ENCODE results near the gene NPBWR2.

The NPBWR2 gene

DNA sequence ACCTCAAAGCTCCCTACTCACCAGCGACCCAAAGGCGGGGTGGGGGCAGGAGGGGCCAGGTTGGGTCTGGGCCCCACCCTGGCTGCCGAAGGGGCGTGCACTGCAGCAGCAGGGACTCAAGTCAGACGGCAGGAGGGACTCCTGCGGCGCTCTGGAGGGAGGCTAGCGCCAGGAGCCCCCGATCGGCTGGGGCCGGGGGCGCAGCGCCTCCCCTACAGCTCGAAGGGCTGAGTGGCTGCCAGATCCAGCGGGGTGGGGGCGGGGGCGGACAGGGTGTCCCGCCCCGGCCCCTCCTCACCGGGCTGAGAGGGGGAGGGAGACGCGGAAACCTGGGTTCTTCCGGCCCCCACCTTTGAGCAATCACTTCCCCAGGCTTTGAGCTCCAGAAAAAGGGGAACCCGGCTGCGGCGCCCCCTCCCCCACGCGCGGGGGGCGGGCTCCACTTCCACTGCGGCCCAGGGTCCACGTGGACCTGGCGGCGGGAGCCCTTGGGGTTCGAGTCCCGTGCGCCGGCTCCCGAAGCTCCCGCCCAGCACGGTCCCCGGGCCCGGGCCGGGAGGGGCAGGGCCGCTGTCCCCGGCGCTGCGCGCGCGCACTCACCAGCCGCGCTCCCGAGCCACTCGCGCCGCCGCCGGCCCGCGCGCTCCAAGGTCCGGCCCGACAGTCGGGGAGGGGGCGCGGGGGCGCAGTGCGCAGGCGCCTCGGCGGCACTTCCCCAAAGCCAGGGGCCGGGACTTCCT is 27.9 kb downstream of the NPBWR2 start, which contains the start of gene RGS19 (continued):
- no peak for TF ChIP-seq ZNF175 (tag by site-specific recombination; IDR thresholded peaks at IDR 0.05)
- no peak for TF ChIP-seq ZNF48 (tag by site-specific recombination; IDR thresholded peaks at IDR 0.05)
- peak; percentile 81 for TF ChIP-seq GLIS2 (tag by site-specific recombination; IDR thresholded peaks at IDR 0.05)
- no peak for TF ChIP-seq ZNF610 (tag by site-specific recombination; IDR thresholded peaks at IDR 0.05; ENCODE audit: borderline replicate concordance)
- TF ChIP-seq EGR2 (tag by site-specific recombination; IDR thresholded peaks at IDR 0.05; ENCODE audit: low read depth): peak; percentile 43; the same call in 1 of the 2 replicates
- TF ChIP-seq REPIN1 (tag by site-specific recombination; IDR thresholded peaks at IDR 0.05; ENCODE audit: low read depth): no peak
- no peak for TF ChIP-seq ZNF121 (tag by site-specific recombination; IDR thresholded peaks at IDR 0.05)
- TF ChIP-seq ZNF114 (tag by site-specific recombination; IDR thresholded peaks at IDR 0.05): no peak
- TF ChIP-seq, protein P1, sequence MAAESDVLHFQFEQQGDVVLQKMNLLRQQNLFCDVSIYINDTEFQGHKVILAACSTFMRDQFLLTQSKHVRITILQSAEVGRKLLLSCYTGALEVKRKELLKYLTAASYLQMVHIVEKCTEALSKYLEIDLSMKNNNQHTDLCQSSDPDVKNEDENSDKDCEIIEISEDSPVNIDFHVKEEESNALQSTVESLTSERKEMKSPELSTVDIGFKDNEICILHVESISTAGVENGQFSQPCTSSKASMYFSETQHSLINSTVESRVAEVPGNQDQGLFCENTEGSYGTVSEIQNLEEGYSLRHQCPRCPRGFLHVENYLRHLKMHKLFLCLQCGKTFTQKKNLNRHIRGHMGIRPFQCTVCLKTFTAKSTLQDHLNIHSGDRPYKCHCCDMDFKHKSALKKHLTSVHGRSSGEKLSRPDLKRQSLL (tag by site-specific recombination; IDR thresholded peaks at IDR 0.05): peak; percentile 42; the same call in 1 of the 2 replicates
- TF ChIP-seq ZNF501 (tag by site-specific recombination; IDR thresholded peaks at IDR 0.05): no peak
- no peak for TF ChIP-seq HOXA7 (CRISPR knock-in tag; IDR thresholded peaks at IDR 0.05; ENCODE audit: borderline replicate concordance)
- no peak for TF ChIP-seq ZNF394 (tag by site-specific recombination; IDR thresholded peaks at IDR 0.05; ENCODE audit: borderline replicate concordance)
- 0 out of 2 replicates have a peak, but pooled peaks have one; percentile 39 for TF ChIP-seq SP7 (tag by site-specific recombination; IDR thresholded peaks at IDR 0.05)
- TF ChIP-seq ZNF792 (tag by site-specific recombination; IDR thresholded peaks at IDR 0.05): no peak
- TF ChIP-seq ZNF239 (tag by site-specific recombination; IDR thresholded peaks at IDR 0.05): no peak
- TF ChIP-seq ZBTB17 (tag by site-specific recombination; IDR thresholded peaks at IDR 0.05): no peak
- TF ChIP-seq, protein P2, sequence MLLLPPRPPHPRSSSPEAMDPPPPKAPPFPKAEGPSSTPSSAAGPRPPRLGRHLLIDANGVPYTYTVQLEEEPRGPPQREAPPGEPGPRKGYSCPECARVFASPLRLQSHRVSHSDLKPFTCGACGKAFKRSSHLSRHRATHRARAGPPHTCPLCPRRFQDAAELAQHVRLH (tag by site-specific recombination; IDR thresholded peaks at IDR 0.05): no peak
- TF ChIP-seq ZNF280C (tag by site-specific recombination; IDR thresholded peaks at IDR 0.05): no peak
- TF ChIP-seq ZFHX2 (tag by site-specific recombination; conservative IDR thresholded peaks at IDR 0.05): peak; percentile 63
- TF ChIP-seq PRDM6 (tag by site-specific recombination; IDR thresholded peaks at IDR 0.05): no peak
- peak; percentile 66; the same call in 1 of the 2 replicates for TF ChIP-seq ZNF561 (tag by site-specific recombination; IDR thresholded peaks at IDR 0.05; ENCODE audit: borderline replicate concordance)
- TF ChIP-seq ELK4 (IDR thresholded peaks at IDR 0.05; ENCODE audit: borderline replicate concordance, low read depth, low read length): no peak
- TF ChIP-seq ZNF830 (tag by site-specific recombination; IDR thresholded peaks at IDR 0.05; ENCODE audit: low read depth): no peak
- TF ChIP-seq PRDM1 (tag by site-specific recombination; IDR thresholded peaks at IDR 0.05): no peak
- no peak for TF ChIP-seq ZNF768 (tag by site-specific recombination; IDR thresholded peaks at IDR 0.05)
- TF ChIP-seq, protein P3, sequence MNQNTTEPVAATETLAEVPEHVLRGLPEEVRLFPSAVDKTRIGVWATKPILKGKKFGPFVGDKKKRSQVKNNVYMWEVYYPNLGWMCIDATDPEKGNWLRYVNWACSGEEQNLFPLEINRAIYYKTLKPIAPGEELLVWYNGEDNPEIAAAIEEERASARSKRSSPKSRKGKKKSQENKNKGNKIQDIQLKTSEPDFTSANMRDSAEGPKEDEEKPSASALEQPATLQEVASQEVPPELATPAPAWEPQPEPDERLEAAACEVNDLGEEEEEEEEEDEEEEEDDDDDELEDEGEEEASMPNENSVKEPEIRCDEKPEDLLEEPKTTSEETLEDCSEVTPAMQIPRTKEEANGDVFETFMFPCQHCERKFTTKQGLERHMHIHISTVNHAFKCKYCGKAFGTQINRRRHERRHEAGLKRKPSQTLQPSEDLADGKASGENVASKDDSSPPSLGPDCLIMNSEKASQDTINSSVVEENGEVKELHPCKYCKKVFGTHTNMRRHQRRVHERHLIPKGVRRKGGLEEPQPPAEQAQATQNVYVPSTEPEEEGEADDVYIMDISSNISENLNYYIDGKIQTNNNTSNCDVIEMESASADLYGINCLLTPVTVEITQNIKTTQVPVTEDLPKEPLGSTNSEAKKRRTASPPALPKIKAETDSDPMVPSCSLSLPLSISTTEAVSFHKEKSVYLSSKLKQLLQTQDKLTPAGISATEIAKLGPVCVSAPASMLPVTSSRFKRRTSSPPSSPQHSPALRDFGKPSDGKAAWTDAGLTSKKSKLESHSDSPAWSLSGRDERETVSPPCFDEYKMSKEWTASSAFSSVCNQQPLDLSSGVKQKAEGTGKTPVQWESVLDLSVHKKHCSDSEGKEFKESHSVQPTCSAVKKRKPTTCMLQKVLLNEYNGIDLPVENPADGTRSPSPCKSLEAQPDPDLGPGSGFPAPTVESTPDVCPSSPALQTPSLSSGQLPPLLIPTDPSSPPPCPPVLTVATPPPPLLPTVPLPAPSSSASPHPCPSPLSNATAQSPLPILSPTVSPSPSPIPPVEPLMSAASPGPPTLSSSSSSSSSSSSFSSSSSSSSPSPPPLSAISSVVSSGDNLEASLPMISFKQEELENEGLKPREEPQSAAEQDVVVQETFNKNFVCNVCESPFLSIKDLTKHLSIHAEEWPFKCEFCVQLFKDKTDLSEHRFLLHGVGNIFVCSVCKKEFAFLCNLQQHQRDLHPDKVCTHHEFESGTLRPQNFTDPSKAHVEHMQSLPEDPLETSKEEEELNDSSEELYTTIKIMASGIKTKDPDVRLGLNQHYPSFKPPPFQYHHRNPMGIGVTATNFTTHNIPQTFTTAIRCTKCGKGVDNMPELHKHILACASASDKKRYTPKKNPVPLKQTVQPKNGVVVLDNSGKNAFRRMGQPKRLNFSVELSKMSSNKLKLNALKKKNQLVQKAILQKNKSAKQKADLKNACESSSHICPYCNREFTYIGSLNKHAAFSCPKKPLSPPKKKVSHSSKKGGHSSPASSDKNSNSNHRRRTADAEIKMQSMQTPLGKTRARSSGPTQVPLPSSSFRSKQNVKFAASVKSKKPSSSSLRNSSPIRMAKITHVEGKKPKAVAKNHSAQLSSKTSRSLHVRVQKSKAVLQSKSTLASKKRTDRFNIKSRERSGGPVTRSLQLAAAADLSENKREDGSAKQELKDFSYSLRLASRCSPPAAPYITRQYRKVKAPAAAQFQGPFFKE (tag by site-specific recombination; IDR thresholded peaks at IDR 0.05; ENCODE audit: borderline replicate concordance): no peak
- no peak for TF ChIP-seq ZNF677 (tag by site-specific recombination; IDR thresholded peaks at IDR 0.05)
- no peak for TF ChIP-seq ZNF426 (tag by site-specific recombination; IDR thresholded peaks at IDR 0.05)
